HepG2 (cell line): ENCODE results near the gene PRKCE. TPM values are rescaled to one million over a fixed set of nuclear protein-coding genes. Genes with fewer than 3 reads are reported as not detected.

Source experiments
- ATAC-seq: fragments of 200-7000 bp; cut with Tn5 transposase; 3 replicates; pipeline ENCODE4 v1.9.1; 2020; ENCODE audit warnings: mild to moderate bottlenecking, moderate library complexity
- BruUV-seq: library from RNA; stranded (reverse); fragments of 400-500 nt; replicated peaks from 2 replicates; lab custom pipeline; 2021; lab: Mats Ljungman, UMichigan
- CTCF ChIA-PET: fragments of 300-600 bp; formaldehyde crosslinking; extraction: SDS; loops from one replicate; lab custom pipeline; 2021; ENCODE audit warnings: low total read pairs, inconsistent platforms, low intra/inter-chr PET ratio; lab: Yijun Ruan, JAX
- POLR2A ChIA-PET: fragments of 350-600 bp; sonication (Branson Sonifier 250); formaldehyde crosslinking; loops from one replicate; lab custom pipeline; 2020; ENCODE audit warnings: antibody characterized with exemption, inconsistent platforms; lab: Yijun Ruan, JAX
- DNase-seq: peaks from one replicate; pipeline ENCODE4 v3.0.0-alpha.2; 2015; ENCODE audit warnings: low spot score
- FAIRE-seq: peaks from 3 replicates; lab custom pipeline; 2011; peaks lifted over from hg19 to GRCh38; lab: Jason Lieb, UNC
- H2AFZ ChIP-seq: one replicate; pipeline ENCODE4 v1.6.1; 2011; ENCODE audit warnings: low read length, inconsistent platforms
- H3K27ac ChIP-seq: fragments of 300-600 bp; 3 replicates; pipeline ENCODE4 v1.8.0; 2011; ENCODE audit warnings: mixed run types, mild to moderate bottlenecking, mixed read lengths, low read length, inconsistent platforms; ENCODE audit not compliant: insufficient read depth; ENCODE audit errors: extremely low read length
- H3K27me3 ChIP-seq, 2 experiments: fragments of 200-600 bp in 1 of 2; 2 replicates in 1 of 2; 3 replicates in 1 of 2; pipeline versions ENCODE4 v1.6.0 to v1.8.0; 2011; ENCODE audit warnings: low read length in 2 of 2, mild to moderate bottlenecking in 2 of 2, moderate library complexity in 2 of 2, inconsistent platforms in 1 of 2; ENCODE audit not compliant: insufficient read depth in 2 of 2, control insufficient read depth in 1 of 2
- H3K36me3 ChIP-seq, 2 experiments: fragments of 200-600 bp in 1 of 2; replicated peaks in 1 of 2; 2 replicates in 1 of 2; 3 replicates in 1 of 2; pipeline versions ENCODE4 v1.5.1 to v1.8.0; 2011; ENCODE audit warnings: low read length in 2 of 2, inconsistent platforms in 1 of 2; ENCODE audit not compliant: insufficient read depth in 2 of 2, control insufficient read depth in 1 of 2
- H3K4me1 ChIP-seq: 2 replicates; pipeline ENCODE4 v1.5.1; 2012; ENCODE audit warnings: low read length, inconsistent platforms; ENCODE audit not compliant: insufficient read depth
- H3K4me2 ChIP-seq: 2 replicates; pipeline ENCODE4 v1.6.0; 2011; ENCODE audit warnings: low read depth, low read length, inconsistent platforms
- H3K4me3 ChIP-seq, 3 experiments: fragments of 200-600 bp in 1 of 3; sonication (generic), shearing (Covaris generic) in 1 of 3; replicated peaks in 1 of 3; 2 replicates each; pipeline ENCODE4 v1.5.1; 2011 to 2016; ENCODE audit warnings: low read length in 3 of 3, inconsistent platforms in 2 of 3, low read depth in 2 of 3, mild to moderate bottlenecking in 2 of 3, control low read depth in 1 of 3, mixed read lengths in 1 of 3; ENCODE audit not compliant: insufficient read depth in 1 of 3
- H3K79me2 ChIP-seq: one replicate; pipeline ENCODE4 v1.6.1; 2011; ENCODE audit warnings: low read length, inconsistent platforms; ENCODE audit not compliant: insufficient read depth
- H3K9ac ChIP-seq: 2 replicates; pipeline ENCODE4 v1.6.0; 2011; ENCODE audit warnings: mild to moderate bottlenecking, low read depth, low read length, inconsistent platforms; ENCODE audit not compliant: insufficient read depth
- H3K9me3 ChIP-seq: 2 replicates; pipeline ENCODE4 v1.5.1; 2012; ENCODE audit warnings: mild to moderate bottlenecking, low read length
- H4K20me1 ChIP-seq: 2 replicates; pipeline ENCODE4 v1.6.0; 2011; ENCODE audit warnings: inconsistent platforms, mild to moderate bottlenecking, low read length, moderate library complexity; ENCODE audit not compliant: insufficient read depth
- E2F1 ChIP-seq: sonication (generic); formaldehyde crosslinking; IDR thresholded peaks from 2 replicates; pipeline ENCODE4 v1.5.0; 2020; ENCODE audit warnings: missing genetic modification reagents
- KAT7 ChIP-seq: IDR thresholded peaks from 2 replicates; pipeline ENCODE4 v1.6.1; 2018; ENCODE audit warnings: borderline replicate concordance, missing compliant biosample characterization
- RARA ChIP-seq: IDR thresholded peaks from 2 replicates; pipeline ENCODE4 v1.6.1; 2016; ENCODE audit warnings: missing genetic modification reagents, missing compliant biosample characterization
- ZNF333 ChIP-seq: sonication (generic); formaldehyde crosslinking; IDR thresholded peaks from 2 replicates; pipeline ENCODE4 v1.4.0; 2020; ENCODE audit warnings: mild to moderate bottlenecking, missing genetic modification reagents, borderline replicate concordance
- ZNF629 ChIP-seq: sonication (generic); formaldehyde crosslinking; conservative IDR thresholded peaks from 2 replicates; pipeline ENCODE4 v1.5.0; 2020; ENCODE audit warnings: missing genetic modification reagents
- WGBS: methylation state at CpG from one replicate; pipeline ENCODE4 v1.1.6; 2017; ENCODE audit warnings: low lambda C conversion rate; 5-methylcytosine and 5-hydroxymethylcytosine counted together
- in situ Hi-C: cut with HindIII; loops from 2 replicates; pipeline ENCODE4 v1.10.0; 2017; ENCODE audit warnings: low pct_unique_long_range_greater_than_20kb; ENCODE audit not compliant: extremely low pct_ligation_motif_present
- intact Hi-C: fragments of 100-400 bp; cut with micrococcal nuclease; formaldehyde crosslinking; loops from one replicate; pipeline ENCODE4 v1.10.0; 2022; ENCODE audit not compliant: unreplicated experiment
- polyA plus RNA-seq, 8 experiments: library from polyadenylated mRNA; depleted of rRNA in 3 of 8; stranded (reverse) in 7 of 8; unstranded in 1 of 8; fragments of >200 nt; fragmentation: Illumina TruSeq in 4 of 8; extraction: Trizol in 4 of 8; gene quantifications; 2 replicates each; pipeline versions ENCODE4 v1.2.1 to v1.2.3, GENCODE V29; 2011 to 2016; ENCODE audit warnings: low read depth in 4 of 8, missing spikeins in 1 of 8, mixed read lengths in 1 of 8; ENCODE audit not compliant: insufficient read depth in 1 of 8
- total RNA-seq, 5 experiments: library from RNA; depleted of rRNA; stranded (reverse); fragments of >200 nt; fragmentation: Illumina TruSeq; extraction: Trizol; gene quantifications; 2 replicates each; pipeline ENCODE4 v1.2.3, GENCODE V29; 2016; ENCODE audit warnings: low read depth in 1 of 5
- TF ChIP-seq, protein P1 (sequence below): sonication (generic); formaldehyde crosslinking; IDR thresholded peaks from 2 replicates; pipeline ENCODE4 v1.5.1; 2020; ENCODE audit warnings: mild to moderate bottlenecking, missing genetic modification reagents, moderate library complexity

Gene PRKCE
- total and polyA plus RNA-seq, 2 of the 13 experiments (the other 11 are each of a cell fraction or from before 2014, with no cell fraction given): 1.0 to 3.9 TPM

DNA sequence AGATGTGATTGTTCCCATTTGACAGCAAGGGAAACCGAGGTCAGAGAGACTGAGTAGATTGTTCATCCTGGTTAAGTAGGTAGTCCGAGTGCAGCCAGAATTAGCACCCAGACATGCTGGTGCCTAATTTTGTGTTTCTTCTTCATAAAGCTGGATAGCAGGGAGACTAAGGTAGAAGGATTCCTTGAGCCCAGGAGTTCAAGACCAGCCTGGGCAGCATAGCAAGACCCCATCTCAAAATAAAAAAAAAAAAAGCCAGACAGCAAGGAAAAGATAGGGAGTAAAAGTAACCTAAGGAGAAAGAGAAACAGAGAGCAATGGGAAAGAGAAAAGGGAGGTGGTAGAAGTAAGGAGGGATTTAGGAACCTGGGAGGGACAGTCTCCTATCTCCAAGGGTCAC lies 120.6 kb downstream of the PRKCE start:
- CTCF ChIA-PET: no interaction called here
- WGBS: 3% methylated on average over 2 of the region's 2 CpGs

DNA sequence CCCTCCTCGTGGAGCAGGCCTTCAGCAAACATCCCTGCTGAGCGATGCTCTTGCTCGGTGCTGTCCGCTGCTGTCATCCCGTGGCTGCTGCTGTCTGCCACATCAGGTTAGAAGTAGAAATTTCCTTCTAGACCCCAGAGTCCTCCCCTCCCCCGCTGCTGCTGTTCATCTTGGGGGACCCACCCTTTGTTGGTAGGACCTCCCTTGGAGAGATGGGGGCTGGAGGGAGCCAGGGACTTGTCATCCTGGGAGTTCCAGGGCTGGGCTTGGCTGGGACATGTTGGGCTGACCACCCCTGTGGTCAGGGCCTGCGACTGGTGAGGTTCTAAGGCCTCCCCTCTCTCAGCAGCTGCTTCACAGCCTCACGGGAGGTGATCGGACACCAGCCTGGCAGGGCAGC lies 122.4 kb downstream of the PRKCE start:
- Histone ChIP-seq H3K27ac (no peak overlapping the region), H3K4me2 (no peak overlapping the region), H4K20me1 (no peaks in the 10 kb centered on the region), H3K4me3 (no peak overlapping the region), H3K27me3 (peaks cover 0 to 11% of the 10 kb centered on the region in 2 experiments; a peak in 1 of 5 replicates), H3K79me2 (no peaks in the 10 kb centered on the region), H2AFZ (no peak overlapping the region), H3K4me1 (peaks cover 8% of the 10 kb centered on the region), H3K9ac (no peak overlapping the region), H3K36me3 (no peaks in the 10 kb centered on the region), H3K9me3 (no peaks in the 10 kb centered on the region)
- in situ Hi-C loops (no loop called here), intact Hi-C loops (no loop called here)
- BruUV-seq: no TSS peak
- DNase-seq (no peak), ATAC-seq (no peak), FAIRE-seq (no peak)
- POLR2A ChIA-PET: no interaction called here
- TF ChIP-seq, protein P1, sequence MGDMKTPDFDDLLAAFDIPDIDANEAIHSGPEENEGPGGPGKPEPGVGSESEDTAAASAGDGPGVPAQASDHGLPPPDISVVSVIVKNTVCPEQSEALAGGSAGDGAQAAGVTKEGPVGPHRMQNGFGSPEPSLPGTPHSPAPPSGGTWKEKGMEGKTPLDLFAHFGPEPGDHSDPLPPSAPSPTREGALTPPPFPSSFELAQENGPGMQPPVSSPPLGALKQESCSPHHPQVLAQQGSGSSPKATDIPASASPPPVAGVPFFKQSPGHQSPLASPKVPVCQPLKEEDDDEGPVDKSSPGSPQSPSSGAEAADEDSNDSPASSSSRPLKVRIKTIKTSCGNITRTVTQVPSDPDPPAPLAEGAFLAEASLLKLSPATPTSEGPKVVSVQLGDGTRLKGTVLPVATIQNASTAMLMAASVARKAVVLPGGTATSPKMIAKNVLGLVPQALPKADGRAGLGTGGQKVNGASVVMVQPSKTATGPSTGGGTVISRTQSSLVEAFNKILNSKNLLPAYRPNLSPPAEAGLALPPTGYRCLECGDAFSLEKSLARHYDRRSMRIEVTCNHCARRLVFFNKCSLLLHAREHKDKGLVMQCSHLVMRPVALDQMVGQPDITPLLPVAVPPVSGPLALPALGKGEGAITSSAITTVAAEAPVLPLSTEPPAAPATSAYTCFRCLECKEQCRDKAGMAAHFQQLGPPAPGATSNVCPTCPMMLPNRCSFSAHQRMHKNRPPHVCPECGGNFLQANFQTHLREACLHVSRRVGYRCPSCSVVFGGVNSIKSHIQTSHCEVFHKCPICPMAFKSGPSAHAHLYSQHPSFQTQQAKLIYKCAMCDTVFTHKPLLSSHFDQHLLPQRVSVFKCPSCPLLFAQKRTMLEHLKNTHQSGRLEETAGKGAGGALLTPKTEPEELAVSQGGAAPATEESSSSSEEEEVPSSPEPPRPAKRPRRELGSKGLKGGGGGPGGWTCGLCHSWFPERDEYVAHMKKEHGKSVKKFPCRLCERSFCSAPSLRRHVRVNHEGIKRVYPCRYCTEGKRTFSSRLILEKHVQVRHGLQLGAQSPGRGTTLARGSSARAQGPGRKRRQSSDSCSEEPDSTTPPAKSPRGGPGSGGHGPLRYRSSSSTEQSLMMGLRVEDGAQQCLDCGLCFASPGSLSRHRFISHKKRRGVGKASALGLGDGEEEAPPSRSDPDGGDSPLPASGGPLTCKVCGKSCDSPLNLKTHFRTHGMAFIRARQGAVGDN (CRISPR knock-in tag): no peak
- no peak for TF ChIP-seq E2F1 (CRISPR knock-in tag)
- WGBS: 25% methylated on average over 4 of the region's 9 CpGs
- CTCF ChIA-PET: no interaction called here

More for the DNA sequence above, 120.6 kb downstream of the PRKCE start:
- no peaks in the 10 kb centered on the region for H3K4me1 ChIP-seq
- TF ChIP-seq ZNF629 (CRISPR knock-in tag) (0 out of 2 replicates have a peak, but pooled peaks have one; percentile 23), KAT7 (no peak), RARA (CRISPR knock-in tag) (no peak), ZNF333 (CRISPR knock-in tag) (no peak)
- no peak for DNase-seq
- in situ Hi-C loops (no loop called here), intact Hi-C loops (no loop called here)
- H3K27me3 ChIP-seq: peaks cover 0 to 11% of the 10 kb centered on the region in 2 experiments; a peak in 1 of 5 replicates
- H4K20me1 ChIP-seq: no peaks in the 10 kb centered on the region
- no peak for FAIRE-seq
- no peaks in the 10 kb centered on the region for H3K9me3 ChIP-seq
- no peak for ATAC-seq
- H3K36me3 ChIP-seq: no peaks in the 10 kb centered on the region
- POLR2A ChIA-PET: no interaction called here
- H3K9ac ChIP-seq: no peak overlapping the region
- no peak overlapping the region for H3K4me3 ChIP-seq
- BruUV-seq: no TSS peak
- H2AFZ ChIP-seq: no peak overlapping the region
- no peak overlapping the region for H3K27ac ChIP-seq
- no peak overlapping the region for H3K4me2 ChIP-seq
- H3K79me2 ChIP-seq: no peaks in the 10 kb centered on the region
